Ramos (cell line): ENCODE measurements around the gene DCHS2.

Source experiments
- in situ Hi-C: fragments of 300-500 bp; cut with MboI; formaldehyde crosslinking; loops from one replicate; pipeline ENCODE4 v1.14.3; 2022; ENCODE audit warnings: low sequenced_read_pairs; ENCODE audit not compliant: unreplicated experiment

The DCHS2 gene

DNA sequence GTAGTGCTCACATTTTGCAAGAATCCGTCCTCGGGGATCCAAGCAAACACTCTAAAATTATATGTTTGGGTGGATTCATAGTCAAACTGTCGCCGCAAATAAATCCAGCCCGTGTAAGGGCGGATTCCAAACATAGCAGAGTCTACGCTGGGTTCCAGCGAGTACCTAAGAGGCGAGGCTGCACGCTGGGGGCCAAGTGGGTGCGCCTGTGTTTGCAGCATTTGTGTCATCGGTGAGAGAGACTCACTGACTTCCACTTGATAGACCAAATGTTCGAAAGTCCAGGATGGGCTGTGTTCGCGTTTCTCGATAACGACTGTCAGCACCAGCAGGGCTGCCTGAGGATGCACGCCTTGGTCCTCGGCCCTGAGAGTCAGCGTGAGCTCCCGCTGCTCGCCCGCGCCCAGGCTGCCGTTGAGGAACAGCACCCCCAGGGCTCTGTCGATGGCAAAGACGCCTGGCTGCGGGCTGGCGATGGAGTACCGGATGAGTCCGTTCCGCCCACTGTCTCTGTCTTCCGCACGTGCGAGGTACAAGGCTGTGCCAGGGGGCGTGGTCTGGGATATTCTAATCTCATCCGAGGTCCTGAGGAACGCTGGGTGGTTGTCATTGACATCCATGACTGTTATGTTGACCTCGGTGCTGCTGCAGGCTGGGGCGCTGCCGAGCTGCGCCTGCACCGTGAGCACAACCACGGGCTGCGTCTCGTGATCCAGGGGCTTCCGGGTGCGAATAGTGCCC lies 158.7 kb downstream of the DCHS2 start:
- in situ Hi-C loops, result no loop called here

DNA sequence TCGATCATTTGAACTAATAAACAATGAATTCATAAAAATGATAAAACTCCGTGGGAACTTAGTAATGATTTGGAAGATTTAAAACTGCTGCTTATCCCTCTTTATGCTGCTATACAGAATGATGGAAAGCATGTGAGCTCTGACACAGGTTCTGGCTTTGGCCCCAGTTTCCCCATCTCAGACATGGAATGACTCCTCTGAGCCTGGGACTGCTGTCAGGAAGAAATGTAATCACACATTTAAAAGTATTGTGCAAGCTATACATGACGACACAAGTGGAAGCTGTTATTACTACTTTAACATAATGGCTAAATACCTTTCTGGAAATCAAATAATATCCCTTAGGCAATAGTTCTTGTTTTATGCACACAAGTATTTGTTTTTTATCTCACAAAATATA lies 161.7 kb downstream of the DCHS2 start:
- in situ Hi-C loops, result no loop called here

DNA sequence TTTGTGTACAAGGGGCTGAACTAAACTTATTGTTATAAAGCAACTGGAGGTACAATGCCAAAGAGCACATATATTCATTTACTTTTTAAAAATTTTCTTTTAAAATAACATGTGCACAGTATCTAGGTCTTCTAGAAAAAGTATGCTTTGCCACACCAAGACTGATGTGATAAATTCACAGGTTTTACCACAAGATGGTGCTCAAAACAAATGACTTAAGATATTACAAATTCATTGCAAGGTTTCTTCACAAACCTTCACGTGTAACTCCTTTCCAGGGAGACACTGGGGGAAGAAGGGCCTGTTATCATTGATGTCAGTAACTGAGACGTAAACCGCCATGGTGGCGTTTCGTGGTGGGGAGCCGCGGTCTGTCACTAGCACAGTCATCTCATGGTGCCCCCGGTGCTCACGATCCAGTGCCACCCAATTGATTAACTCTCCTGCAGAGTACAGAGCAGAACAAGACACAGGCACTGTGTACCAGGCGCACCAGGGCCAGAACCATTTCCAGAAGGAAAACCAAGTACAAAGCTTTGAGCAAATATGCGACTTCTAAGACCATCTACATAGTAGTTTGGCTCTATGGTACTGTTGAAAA lies 162.2 kb downstream of the DCHS2 start:
- in situ Hi-C loops, result no loop called here

DNA sequence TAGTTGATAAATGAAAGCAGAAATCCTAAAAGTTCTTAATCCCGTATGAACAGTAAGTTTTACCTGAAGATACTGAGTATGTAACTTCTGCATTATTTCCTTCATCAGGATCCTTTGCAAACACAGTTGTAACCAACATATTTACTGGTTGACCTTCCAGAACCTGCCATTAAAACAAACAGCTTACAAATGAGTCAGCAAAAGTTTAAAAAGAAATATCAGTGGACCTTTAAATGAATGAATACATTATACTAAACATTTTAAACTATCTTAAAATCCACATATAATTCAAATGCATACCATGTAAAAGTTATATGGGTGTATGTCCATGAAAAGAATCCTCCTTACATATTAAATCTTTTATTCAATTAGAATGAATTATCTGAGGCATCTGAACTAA lies 163.6 kb downstream of the DCHS2 start:
- in situ Hi-C loops, result no loop called here

DNA sequence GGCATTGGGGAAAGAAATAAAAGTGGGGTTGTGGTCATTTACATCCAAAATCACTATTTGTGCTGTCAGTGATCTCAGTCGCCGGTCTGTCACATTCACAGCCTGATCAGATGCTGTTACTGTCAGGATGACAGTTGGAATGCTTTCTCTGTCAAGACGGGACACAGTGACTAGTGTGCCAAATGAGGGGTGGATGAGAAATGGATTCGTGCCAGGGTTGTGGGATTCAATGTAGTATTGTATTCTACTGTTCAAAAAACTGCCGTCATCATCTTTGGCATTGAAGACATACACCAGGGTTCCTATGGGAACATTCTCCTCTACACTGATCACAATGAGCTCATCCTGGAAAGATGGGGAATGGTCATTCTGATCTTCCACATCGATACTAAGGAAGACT lies 171.1 kb downstream of the DCHS2 start:
- in situ Hi-C loops, result no loop called here

DNA sequence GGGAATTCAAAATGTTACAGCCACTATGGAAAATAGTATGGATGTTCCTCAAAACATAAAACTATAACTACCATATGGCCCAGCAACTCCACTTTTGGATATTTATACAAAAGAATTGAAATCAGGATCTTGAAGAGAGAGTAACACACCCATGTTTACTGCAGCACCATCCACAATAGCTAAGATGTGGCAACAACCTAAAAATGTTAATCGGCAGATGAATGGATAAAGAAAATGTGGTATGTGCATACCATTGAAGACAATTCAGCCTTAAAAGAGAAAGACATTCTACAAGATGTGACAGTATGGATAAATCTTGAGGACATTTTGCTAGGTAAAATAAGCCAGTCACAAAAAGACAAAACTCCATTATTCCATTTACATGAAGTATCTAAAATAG lies 171.9 kb downstream of the DCHS2 start:
- in situ Hi-C loops, result no loop called here

DNA sequence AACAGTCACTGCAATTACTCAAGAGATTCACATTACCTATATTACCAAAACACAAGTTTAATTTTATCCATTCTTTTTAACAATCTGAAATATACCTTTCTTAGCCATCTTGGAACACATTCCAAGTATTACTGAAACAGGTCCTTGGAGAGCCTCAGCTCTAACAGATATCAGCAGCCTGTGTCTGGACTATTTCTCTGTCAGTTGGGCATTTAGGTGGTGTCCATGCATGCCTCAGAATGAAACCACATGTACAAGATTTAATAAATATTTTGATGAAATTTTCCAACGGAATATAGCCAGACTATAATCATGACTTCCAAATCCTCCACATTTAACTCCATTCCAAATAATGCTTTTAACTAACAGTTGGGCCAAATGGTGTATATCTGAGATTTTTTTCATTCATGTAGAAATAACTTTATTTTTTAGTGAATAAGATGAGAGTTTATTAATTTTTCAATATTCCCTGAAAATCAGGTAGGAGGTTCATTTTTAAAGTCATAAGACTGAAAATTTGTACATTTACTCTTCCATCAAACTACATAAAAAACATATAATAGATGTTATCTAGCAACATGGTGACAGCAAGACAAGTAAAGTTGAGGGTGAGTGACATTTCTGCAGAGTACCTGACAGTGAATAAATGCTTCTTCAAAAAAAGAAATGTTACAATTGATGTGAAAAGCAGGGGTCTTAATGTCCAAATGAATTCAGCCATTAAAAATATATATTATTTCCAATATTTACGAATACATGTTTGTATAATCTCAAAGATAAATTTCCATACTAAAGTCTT lies 174.2 kb downstream of the DCHS2 start:
- in situ Hi-C loops, result no loop called here

DNA sequence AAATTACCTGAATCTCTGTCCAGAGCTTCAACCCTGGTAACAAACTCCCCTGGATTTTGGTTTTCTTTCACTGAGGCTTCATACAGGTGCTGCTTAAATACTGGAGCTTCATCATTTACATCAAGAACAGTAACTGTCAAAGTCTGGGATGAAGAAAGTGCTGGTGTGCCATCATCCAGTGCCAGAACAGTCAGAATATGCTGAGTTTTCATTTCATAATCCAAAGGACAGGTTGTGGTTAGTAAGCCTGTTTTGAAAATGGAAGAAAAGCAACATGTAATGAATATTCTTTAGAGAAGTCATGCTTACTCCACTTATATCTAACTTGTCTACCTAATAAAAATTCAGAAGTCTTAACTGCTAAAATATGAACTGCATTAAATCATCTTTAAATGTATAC lies 175.9 kb downstream of the DCHS2 start:
- in situ Hi-C loops, result no loop called here

DNA sequence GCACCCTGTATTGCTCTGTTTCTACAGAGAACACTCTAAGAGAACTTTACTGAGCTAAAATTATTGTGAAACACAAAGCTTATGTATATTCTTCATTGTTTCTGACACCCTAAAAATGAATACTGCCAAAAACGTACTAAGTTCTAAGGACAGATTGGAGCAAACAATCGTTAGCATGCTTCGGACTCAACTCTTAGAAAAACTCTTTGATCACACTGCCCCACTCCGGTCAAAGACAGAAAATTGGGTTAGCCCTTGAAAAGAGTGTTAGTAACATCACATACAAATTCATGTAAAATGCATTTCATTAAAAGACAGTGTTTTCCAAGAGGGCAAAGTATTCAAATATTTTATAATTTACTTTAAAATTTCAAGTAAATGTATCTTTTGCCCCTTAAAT lies 177.4 kb downstream of the DCHS2 start:
- in situ Hi-C loops, result no loop called here

DNA sequence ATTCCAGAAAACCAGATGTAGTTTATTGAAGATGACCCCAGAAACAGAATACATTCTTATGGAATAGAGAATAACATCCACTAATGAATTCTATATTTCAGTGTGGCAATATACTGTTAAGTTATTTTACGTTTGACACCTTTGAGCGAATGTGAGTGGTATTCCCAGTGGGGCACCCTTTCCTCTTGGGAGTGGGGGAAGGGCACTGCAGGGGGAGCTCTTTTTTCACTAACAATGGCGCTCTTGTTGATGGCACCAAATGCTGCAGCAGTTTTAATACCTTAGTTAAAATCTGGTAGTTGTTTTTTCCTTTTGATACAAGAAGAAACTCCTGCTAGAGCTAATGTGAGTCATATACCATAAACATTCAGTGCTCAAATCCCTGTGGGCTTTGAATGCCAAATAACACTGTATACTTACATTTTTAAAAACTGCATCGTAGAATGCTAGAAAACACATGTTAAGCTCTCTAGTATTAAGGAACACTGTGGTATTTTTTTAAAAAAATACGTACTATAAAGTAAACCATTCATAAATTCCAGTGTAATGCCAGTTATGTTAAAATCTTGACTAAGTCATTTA lies 178.5 kb downstream of the DCHS2 start:
- in situ Hi-C loops, result no loop called here

DNA sequence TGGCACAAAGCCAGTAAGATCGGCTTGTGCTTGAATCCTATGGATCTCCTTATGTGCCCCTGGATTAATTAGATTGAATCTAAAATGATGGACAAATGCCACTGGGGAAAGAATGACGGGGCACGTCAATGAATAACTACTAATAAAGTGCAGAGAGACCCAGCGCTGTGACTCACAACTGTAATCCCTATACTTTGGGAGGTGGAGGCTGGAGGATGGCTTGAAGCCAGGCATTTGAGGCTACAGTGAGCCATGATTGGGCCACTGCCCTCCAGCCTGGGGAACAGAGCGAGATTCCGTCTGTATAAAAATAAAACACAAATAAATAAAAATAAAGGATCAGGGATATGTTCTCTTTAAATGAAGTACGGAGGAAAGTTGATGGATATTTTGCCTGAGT lies 179.4 kb downstream of the DCHS2 start:
- in situ Hi-C loops, result no loop called here

DNA sequence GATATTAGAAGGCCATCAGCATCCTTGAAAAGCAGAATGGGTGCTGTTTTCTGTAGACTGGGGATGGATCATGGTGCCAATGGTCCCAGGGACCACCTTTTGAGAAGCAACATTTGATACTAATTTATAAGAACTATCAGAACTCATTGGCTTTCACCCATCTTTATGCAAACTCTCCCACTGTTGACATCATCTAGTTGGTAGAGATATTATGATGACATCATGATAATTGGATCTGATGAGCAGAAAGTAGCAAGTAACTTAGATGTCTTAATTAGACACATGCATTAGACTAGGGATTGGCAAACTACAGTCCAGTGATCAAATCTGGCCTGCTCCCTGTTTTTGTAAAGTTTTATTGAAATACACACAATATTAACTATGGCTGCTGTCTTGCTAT lies 181.0 kb downstream of the DCHS2 start:
- in situ Hi-C loops, result no loop called here

DNA sequence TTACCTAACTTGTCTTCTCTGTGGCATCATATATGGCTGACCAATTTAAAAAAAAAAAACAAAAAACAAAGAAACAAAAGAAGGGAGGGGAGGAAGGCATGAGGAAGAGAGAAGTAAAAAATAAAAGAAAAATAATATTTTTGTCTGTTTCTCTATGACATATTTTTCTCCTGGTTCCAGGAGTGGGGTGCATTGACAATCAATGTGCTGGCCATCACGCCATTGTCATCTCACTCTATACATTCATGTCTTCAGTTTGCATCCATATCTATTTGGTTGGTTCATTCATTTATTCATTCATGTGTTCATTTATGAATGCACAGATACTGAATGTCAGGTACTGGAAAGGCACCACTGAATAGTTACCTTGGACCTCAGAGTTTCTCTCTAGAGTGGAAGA lies 183.4 kb downstream of the DCHS2 start:
- in situ Hi-C loops, result no loop called here

DNA sequence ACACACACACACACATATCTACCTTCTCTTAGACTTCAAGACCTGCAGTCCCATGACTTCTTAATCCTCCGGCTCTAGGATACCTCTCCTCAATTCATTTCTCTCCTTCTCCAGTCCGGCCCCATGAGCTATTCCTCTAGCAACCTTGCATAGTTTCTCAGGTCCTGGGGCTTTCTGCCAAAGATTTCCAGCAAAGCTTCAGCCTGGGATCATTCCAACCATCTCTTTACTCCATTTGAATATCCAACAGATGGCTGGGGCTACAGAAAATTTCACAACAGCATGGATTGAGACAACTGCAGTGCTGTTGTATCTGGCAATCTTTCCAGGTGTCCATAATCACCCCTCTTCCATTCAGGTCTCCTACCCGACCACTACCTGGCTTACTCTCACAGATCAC lies 184.1 kb downstream of the DCHS2 start:
- in situ Hi-C loops, result no loop called here

DNA sequence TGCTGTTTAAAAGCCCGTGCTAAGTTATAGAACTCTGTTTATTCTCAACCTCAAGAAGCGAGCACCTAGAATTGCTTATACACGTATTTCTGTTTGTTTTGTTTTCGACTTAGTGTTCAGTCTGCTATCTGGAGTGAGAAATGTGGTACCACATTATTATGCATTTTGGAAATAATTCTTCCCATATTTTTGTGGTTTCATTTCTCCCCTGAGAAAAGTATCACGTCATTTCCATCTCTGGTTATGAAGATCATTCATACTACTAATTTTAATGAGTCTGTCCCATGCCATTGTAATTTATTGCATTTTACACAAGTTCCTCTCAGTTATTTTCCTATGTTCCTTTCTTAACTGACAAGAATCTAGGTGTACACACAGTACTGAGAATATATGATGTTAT lies 186.0 kb downstream of the DCHS2 start:
- in situ Hi-C loops, result no loop called here

DNA sequence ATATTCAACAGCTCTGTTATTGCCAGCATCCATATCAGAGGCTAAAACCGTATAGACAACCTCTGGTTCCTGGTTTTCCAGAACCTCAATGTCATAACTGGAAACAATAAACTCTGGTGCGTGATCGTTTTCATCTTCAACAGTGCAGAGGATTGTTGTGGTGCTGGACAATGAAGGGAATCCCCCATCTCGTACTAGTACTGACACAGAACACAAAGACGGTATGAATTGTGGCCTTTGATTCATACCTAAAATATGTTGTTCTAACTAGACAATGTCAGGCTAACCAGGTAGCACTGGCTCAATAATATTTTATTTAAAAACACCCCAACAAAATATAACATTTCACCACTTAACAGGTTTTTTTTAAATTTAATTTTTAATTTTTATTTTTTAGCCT lies 186.9 kb downstream of the DCHS2 start:
- in situ Hi-C loops, result no loop called here

DNA sequence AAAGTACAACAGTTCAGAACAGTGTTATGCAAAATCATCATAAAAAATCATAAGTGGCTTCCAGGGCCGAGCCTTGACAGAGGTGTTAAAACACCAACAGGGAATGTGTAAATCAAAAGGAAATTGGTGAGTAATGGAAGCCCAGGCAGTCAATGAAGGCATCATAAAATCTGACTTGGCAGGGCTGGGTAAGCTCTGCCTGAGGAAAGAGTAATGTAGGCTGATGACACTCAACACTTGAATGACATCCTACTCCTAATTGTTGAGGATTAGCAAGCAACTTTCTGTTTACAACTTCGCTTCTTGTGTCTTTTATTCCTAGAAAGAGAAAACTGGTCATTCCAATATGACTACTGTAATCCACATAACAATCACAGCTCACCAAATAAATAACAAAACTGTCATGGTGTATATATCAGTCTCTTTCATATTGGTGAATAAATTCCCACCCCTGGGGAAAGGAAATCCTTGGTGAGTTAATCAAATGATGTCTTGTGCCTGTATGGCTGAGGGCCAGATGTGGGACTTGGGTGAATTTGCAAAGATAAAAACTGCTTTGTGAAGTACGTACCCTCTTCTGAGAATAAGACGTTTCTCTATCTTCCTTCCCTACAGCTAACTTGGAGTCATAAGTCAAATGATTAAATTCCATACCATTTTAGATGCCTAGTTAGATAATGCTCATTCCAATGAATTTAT lies 196.8 kb downstream of the DCHS2 start:
- in situ Hi-C loops, result no loop called here

DNA sequence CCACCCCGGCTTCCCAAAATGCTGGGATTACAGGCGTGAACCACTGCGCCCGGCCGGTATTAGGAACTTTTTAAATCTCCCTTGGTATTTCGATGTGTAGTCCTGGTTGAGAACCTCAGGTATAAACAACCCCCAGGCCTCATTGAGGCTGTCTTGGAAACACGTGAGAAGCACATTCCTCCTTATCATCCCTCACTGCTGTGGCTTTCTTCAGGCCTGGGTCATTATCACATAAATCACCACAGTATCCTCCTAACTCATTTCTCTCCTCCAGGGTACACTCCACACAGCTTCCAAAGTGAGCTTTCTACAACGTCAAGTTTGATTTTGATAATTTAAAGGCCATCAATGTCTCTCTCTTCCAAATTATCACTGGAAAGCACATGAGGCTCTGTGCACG lies 198.2 kb downstream of the DCHS2 start:
- in situ Hi-C loops, result no loop called here

DNA sequence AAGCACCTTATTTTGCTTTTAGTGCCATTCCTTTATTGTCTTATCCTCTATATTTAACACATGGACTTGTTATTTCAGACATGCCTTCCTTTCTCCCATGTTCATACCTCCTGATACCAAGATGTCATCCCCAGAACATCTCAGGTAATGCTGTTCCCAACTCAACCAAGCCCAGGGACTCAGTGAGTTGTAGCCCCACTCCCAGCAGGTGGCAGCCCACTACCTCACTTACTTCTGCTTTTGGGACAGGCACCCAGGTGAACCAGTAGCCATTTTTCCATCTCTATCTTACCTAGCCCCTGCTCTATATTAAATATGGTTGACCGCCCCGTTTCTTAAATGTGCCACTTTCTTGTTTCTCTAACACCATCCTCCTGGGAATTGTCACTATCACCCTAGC lies 199.0 kb downstream of the DCHS2 start:
- in situ Hi-C loops, result no loop called here

DNA sequence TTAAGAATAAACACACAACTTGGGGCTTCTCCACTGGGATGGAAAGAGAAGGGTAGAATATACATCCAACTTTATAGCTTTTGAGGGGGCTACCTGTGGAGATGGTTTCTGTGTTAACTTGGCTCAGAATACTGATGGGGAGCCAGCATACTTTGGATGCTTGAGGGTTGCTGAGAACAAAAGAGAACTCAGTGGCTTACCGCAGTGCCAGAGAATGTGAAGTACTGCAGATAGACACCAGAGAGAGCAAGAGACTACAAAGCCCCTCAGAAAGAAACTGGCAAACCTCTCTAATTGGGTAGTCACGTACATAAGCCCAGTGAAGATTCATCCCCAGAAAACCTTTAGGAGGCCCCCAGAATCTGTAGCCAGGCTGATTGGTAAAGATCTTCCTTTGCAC lies 214.4 kb downstream of the DCHS2 start:
- in situ Hi-C loops, result no loop called here

DNA sequence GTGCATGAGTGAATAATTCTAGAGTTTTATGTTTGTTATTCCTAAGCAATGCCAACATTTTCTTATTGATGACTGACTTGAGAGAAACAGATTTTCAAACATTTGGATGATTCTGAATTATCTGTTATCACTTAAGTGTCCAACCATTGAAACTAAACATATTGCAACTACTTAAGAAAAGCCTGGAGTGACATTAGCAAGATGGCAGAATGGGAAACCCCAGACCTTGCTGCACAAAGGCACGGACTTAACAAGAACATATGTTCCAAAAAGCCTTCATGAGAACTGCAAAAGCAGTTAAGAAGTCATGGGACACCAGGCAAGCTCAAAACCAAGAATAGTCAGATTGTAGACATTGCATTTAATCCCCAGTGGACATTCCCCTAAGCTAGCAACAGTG lies 215.1 kb downstream of the DCHS2 start:
- in situ Hi-C loops, result no loop called here
